HG02642 (cell line): Measurements from ENCODE around the gene ZDHHC14.

ENCODE experiments used
- ATAC-seq: cut with Tn5 transposase; IDR thresholded peaks from one replicate; pipeline ENCODE4 v1.9.1; 2021; ENCODE audit warnings: mild to moderate bottlenecking; ENCODE audit not compliant: unreplicated experiment, poor library complexity

Gene ZDHHC14

GRCh38 chr6:157650801-157651200 is 269.8 kb downstream of the ZDHHC14 start:
- no peak for ATAC-seq

DNA sequence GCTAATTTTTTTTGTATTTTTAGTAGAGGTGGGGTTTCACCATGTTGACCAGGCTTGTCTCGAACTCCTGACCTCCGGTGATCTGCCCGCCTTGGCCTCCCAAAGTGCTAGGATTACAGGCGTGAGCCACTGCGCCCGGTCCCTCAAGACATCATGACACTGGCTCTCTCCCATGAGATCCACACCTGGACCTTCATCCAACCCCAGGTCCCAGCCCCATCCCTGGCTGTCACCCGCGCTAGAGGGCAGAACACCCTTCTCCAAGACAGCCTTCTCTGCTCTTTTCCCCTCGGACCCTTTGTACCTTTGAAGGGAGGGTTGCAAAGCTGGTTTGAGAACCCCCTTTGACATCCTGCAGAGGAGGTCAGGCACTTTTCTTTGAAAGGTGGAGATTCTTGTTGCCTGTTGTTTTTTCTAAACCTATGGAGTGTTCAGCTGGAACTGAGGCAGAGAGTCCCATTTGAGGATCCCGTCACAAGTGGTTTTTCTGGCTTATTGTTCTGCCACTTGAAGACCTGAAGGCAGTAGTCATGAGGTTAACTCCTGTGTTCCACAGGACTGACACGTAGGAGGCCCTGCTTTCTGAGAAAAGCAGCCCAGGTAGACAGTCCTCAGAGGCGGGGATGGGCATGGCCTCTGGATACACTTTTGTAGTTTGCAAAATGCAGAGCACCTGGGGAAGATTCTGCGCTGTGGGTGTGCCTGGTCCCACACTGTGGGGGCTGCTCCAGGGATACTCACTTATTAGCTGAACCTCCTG is 270.9 kb downstream of the ZDHHC14 start:
- no peak for ATAC-seq

GRCh38 chr6:157652601-157653363 is 271.8 kb downstream of the ZDHHC14 start:
- no peak for ATAC-seq

GRCh38 chr6:157653521-157653920 is 272.5 kb downstream of the ZDHHC14 start:
- no peak for ATAC-seq

DNA sequence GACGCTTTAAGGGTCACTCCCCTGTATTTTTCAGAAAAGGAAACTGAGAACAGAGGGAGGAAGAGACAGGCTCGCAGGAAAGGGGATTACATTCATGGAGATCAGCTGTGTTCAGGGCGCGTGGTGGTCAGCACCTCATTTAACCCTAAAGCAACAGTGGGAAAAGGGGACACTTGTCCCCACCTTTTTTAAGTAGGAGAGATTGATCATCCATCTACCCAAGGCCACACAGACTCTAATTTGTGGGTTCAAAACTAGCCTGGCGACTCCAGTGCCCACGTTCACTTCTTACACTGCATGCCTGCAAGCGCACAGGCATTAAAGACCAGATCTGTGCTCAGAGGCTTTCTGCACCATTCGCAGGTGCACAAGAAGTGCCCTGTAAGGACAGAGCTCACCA is 274.1 kb downstream of the ZDHHC14 start:
- no peak for ATAC-seq

- ATAC-seq: no peak
Observed at GRCh38 chr6:157656437-157656997, 275.5 kb downstream of the ZDHHC14 start.

GRCh38 chr6:157657754-157658153 is 276.8 kb downstream of the ZDHHC14 start:
- ATAC-seq: no peak

DNA sequence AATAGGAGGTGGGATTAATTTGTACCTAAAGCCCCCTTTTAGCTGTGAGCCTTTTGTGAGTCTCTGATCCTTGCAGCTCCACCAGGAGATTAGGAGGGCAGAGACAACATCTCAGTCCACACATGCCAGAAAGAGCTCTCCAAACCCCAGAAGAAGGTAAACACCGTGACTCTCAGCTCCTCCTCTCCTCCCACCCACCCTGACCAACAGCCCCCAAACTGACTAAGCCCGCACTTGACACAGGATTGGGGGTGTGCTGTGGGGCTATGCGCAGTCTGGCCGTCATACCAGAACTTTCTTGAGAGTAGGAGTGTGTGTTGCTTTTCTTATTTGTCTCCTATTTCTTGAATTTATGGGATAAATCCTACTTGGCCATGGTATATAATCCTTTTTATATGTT is 277.3 kb downstream of the ZDHHC14 start:
- no peak for ATAC-seq

GRCh38 chr6:157659536-157660271 is 278.7 kb downstream of the ZDHHC14 start:
- no peak for ATAC-seq

DNA sequence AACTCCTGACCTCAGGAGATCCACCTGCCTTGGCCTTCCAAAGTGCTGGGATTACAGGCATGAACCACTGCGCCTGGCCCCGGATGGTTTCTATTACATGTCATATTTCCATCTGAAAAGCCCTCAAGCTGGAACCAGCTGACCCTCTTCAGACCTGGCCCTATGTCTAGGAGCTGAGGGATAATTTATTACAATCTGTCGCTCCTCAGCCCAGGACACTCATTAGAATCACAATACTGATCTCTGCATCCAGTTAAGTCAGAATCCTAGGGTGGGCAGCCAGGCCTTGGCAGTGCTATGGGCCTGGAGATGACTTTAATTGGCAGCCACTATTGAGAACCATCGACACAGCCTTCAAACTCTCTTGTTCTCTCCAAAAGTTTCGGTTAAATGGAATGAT is 279.4 kb downstream of the ZDHHC14 start:
- ATAC-seq: no peak

DNA sequence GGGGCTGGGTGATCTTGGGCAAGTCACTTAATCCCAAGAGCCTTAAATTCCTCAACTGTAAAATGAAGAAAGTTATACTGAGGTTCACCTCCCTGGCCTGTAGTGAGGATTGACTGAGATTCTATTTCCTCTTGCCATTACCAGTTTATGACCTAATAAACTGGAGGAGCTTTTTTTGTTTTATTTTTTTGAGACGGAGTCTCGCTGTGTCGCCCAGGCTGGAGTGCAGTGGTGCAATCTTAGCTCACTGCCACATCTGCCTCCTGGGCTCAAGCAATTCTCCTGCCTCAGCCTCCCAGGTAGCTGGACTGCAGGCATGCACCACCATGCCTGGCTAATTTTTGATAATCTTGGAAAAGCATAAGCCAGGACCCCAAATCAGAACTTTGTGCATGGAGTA is 280.7 kb downstream of the ZDHHC14 start:
- ATAC-seq: no peak

- no peak for ATAC-seq
Observed at GRCh38 chr6:157663261-157663660, 282.3 kb downstream of the ZDHHC14 start.

GRCh38 chr6:157665180-157665579 is 284.2 kb downstream of the ZDHHC14 start:
- ATAC-seq: no peak

DNA sequence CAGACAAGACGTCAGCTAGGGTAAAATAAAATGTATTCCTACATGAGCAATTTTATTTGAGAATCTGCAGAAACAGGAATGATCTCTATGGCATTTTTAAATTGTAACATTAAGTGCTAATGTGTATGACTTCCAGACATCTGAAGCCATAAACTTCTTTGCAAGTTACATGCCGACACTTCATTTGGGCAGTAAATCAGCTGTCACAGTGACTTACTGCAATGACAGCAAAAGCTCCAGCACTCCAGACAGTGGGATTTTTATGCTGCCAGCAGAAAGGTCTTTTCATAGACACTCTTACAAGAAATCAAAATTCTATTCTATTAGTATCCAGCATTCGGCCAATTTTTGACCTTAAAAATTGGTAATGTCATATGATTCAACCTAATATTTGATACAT is 285.7 kb downstream of the ZDHHC14 start:
- no peak for ATAC-seq

DNA sequence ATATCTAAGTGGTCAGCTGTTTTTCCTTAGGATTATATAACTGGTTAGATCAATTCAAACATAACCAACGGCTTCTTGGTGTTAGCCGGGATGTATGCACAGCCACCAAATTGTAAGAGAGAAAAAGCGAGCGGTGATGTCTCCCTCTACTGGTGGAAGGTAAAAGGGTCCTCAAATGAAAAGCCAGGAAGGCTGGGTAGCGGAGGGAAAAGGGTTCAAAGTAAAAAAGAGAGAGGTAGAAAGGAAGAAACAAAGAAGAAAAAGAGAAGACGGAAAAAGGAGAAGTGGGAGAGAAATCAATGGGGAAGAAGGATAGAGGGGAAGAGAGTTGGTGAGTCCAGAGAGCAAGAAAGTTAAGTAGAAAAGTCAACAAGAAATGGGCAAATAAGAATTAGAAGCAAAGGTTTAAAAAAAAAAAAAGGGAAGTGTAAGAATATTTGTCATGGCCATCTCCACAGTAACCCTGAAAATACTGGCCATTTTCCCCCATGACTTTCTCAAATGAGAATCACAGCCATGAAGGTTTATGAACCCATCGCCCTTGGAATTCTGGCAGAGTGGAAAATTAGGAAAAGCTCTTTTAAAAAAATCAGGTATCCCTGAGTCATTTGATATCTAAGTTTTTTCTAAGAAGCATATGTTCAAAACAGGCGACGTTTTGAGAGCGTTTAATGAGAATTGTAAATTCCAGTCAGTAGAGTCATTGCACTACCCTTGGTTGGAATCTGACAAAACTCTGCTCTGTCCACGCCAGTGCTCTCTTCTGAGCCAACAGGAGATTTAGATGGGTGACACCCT is 286.4 kb downstream of the ZDHHC14 start:
- ATAC-seq: peak; percentile 68

DNA sequence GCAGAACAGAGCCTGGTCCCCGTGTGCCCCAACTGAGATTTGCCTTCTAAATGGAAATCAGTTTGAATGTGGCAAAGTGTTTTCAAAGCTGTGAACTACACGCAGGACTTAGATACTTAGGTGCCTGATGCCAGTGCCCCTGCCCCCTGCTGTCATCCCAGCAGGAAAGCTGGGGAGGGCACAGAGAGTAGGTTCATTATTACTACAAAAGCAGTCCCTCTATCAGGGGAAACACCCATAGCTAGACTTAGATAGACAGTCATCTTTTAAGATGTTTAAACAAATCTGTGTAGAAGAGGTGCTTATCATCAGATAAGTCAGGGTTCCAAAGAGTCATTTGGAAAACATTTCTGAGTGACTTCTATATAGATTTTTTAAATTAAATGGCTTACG is 287.0 kb downstream of the ZDHHC14 start:
- ATAC-seq: no peak

DNA sequence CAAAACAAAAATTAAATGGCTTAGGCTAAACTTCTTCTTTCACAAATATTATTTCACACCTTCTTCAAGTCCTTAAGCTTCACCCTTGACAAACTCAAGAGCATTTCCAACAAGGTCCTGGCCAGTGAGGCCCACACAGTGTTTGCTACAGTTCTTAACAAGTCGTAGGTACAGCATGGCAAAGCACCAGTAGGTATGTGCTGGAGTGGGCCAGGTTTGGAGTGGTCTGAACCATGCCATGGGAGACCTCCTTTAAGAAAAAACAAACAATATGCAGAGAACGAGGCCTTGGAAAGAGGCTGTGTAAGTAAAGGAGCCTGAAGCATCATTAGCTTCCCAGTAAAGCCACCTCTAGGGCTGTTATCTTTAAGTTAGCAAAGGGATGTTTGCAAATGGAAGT is 287.7 kb downstream of the ZDHHC14 start:
- no peak for ATAC-seq

DNA sequence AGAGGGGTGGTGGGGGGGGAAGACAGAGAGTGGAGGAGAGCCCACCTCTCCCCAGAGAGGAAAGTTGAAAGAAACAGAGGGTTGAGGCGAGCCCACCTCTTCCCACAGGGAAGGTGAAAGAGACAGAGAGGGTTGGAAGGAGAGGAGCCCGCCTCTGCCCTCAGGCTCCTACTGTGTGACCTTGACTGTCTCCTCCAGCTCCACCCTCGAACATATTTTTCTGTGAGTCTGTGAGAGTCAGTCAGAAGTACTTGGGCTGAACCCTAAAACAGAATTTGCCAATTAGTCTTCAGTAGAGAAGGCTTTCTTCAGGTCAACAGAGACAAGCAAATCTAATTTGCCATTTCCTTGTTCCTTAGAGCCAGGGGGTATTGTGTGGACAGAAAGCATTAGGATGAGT is 288.3 kb downstream of the ZDHHC14 start:
- no peak for ATAC-seq

DNA sequence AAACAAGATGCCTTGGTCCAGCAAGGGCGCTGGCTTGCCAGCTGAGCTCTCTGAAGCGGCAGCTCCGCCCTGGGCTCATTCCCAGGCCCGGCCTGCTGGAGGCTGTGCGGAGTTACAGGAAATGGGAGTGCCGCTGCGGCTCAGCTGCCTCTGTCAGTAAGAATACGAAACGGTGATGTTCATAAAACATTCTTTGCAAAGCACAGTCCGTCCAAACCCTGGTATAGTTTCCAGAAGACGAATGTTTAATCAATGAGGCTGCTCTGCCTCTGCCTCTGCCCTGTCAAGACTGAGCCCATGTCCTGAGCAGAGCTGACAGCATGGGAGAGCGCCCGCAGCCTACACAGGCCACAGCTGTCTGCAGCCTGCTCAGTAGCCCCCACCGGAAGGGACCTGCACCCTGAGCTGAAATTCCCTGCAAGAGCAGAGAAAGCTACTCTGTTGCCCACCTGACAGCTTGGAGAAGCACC is 288.8 kb downstream of the ZDHHC14 start:
- ATAC-seq: no peak
